ENCODE measurements around the gene SLC6A4.
A peak's percentile ranks its signal among the peaks of the same experiment; 100 is the strongest.

SLC6A4 gene

DNA sequence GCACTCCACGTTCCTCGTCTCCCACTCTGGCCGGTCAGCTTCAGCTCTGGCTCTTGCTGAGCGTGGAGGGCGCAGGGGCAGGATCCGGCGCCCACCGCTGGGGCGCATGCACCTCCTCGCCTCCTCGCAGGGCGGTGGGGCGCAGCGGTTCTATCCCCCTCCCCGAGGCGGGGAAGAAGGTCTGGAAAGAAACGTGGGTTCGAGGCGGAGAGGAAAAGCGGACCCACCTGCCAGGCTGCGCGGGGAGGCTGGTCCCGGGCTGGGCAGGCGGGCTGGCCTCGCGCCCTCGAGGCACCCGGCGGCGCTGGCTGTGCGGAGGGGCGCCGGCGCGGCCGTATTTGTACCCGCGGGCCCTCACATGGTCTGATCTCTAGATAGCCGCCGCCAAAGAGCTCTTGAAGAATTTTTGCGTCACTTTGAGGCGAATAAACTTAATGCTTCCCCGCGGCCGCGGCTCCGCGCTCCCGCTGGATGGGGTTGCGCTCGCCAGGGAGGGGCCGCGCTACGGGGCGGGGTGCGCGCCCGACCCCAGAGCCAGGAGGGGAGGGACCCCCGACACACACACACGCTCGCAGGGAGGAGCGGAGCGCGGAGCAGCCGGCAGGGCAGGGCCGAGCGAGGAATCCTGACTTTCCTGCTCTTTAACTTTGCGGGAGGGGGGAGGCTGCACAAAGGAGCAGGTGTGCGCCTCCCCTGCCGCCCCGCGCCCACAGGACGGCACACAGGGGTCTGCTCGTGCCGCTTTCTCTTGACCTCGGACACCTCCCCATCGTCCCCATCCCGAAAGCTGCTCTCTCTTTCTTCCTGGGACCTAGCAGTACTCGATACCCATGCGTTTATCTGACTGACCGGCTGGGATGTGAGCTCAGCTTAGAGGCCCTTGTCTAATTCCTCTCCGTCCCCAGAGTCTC, at the start of gene SLC6A4:
Gene SLC6A4, minus strand, starts transcription at position 312 of the 911 bp plus-strand sequence. CDS start 13,739 bp downstream, outside the sequence.
- peak; percentile 61 for DNase-seq (ENCODE audit: low spot score)

DNA sequence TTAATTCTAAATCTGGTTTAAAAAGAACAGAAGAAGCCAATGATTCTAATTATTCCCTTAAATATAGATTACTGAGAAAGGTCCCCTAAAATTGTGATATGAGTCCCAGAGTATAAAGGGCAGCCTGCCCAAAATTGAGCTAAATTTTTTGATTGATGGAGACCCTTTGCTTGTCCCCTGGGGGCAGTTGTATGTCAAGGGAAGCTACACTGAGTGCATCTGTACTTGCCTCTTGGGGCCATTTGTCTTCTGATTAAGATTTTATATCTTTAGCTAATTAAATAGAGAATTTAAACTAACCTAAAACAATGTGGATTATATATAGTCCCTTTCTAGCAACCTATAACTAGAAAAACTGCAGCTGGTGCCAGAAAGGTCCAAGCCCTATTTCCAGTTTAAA, 43.7 kb upstream of the SLC6A4 start:
- no peak for DNase-seq (ENCODE audit: low spot score)

DNA sequence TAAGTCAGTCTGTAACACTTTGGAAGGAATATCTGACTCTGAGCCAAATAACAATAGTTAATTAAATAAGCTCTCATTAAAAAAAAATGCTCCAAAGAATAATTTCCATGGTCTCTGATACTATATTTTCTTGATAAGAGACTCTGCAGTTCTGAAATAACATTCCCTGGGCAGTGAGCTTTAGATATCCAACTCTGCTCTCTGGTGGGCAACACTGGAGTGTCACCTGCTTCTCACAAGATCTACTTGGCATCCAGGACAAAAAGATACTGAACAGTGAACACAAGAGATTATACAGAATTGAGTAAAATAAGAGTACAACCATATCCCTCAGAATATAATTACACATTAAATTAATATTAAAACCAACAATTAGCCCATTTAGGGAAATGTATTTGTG, 42.5 kb upstream of the SLC6A4 start:
- peak; percentile 24 for DNase-seq (ENCODE audit: low spot score)

DNA sequence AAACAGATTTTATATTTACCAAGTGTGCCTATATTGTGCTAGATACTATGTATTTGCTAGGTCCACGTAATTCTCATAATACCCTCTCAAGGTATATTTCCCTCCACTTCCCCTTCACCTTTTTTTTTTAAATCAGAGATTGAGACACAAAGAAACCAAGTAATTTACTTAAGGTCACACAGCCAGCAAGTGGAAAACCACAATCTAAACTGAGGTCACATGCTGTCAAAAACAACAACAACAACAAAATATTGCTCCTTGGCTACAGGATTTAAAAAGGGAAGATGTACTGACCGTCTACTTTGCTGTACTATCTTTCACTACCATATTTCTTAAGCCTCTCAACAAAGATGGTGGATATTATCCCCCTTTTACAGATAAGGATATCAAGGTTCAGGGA, 40.4 kb upstream of the SLC6A4 start:
- no peak for DNase-seq (ENCODE audit: low spot score)

DNA sequence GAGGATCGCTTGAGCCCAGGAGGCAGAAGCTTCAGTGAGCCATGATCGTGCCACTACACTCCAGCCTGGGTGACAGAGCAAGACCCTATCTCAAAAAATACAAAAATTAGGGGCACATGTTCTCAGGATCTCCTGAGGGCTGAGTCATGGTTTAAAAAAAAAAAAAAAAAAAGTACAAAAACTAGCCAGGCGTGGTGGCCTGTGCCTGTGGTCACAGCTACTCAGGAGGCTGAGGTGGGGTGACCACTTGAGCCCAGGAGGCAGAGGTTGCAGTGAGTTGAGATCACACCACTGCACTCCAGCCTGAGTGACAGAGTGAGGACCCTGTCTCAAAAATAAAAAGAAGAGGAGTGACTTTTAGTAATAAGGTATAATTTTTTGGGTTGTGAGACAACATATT, 39.4 kb upstream of the SLC6A4 start:
- DNase-seq (ENCODE audit: low spot score): no peak

DNA sequence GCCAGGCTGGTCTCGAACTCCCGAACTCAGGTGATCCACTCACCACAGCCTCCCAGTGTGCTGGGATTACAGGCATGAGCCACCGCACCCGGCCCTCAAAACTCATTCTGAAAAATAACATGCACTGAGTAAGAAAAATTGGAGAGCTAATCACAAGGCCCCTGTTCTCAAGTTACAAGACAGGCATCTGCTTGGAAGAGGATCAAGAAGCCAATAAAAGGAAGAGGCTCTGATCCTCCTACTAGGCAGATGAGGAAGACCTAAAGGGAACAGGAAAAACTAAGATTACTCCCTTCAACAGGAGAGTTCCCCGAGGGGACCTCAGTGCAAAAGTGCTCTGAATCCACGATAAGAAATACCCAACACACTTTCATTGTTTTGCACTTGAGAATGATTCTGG, 37.9 kb upstream of the SLC6A4 start:
- no peak for DNase-seq (ENCODE audit: low spot score)

DNA sequence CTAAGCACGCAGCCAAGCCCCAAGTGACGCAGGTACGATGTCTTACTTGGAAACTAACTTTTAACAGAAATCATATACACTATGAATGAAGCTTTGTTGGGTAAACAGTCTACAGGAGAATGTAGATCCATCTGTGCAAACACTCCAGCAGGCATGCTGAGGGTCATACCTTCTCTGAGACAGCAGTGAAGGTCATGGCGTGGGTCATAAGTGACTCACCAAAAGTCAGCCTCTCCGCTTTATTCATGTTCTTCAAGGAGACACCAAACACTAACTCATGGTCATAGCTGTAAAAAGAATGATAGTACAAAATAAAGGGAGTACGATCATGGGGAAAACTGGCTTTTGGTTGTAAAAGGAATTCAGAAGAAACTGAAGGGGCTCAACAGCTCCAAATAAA, 35.6 kb upstream of the SLC6A4 start:
- no peak for DNase-seq (ENCODE audit: low spot score)

DNA sequence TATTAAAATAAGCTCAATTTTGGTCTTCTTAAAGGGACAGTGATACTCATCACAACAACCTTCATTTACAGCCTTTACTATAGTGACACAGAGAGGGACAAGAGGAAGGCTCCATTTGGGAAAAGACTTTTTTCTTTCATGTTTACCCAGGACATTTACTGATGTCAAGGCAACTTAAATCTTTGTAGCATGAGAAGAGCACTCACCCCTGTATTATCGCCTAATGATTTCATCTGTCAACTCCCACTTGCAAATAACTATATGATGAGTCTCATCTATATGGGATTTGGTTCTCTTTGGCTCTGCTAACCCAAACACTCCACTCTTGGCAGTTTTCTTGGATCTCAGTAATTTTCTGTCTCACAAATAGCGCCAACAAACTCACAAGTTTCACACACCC, 32.1 kb upstream of the SLC6A4 start:
- no peak for DNase-seq (ENCODE audit: low spot score)

DNA sequence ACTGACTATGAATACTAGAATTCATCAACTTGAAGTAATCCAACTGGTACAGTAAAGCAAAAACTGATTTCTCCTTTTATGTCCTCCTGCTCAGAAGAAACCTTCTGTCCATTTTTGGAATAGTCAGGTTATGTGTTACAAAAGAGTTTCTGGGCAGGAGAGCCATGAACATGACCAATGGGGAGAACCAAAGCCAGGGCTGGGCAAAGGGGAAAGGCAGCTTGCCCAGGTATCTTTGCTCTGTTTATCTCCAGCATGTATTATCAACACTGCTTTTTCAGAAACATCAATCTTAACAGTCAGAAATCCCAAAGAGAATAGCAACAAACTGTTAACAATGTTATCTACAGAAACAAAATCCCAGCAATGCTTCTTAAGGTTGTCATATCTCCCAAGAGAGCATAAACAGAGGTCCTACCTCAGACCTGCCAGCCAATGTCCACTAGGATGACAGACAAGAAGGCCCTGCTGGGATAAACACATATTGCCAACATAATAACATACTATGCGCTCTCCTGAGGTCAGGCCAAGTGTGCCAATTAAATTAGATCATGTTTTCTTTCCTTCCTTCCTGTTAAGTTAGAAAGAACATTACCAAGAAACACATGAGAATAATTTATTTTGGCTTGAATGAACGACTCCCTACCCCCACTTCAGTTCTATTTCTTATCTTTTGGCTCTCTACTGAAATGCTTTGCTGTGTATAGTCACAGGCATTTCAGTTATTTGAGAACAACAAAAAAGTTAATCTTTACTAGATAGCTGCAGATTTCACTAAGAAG, 28.2 kb upstream of the SLC6A4 start:
- no peak for DNase-seq (ENCODE audit: low spot score)

DNA sequence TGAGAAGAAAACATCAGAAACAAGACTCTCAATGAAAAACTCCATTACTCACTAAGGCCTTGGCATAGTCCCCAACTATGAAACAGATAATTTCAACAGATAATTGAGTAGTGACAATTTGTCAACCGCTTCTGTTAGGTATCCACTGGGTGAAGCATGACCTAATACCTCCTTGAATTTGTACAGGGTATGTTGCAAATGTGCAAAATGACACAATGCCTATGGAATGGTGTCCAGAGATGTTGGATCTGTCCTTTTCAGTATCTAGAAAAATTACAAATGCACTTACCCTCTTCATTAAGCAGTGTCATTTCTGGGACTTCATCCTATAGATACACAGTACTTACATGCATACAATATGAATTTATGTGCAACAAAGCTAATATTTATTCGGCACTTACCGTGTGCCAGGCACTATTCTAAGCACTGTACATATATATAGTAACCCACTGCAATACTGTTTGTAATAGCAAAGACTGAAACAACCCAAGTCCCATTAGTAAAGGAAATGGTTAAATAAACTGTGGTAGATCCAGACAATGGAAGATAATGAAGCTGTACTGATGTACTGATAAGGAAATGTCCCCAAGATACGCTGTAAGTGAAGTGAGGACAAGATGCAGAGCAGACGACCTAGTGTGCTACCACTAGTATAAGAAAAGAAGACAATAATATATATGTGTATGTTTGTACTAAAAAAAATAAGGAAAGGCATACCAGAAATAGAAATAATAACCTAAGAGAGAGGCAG, 21.4 kb upstream of the SLC6A4 start:
- DNase-seq (ENCODE audit: low spot score): peak; percentile 61

DNA sequence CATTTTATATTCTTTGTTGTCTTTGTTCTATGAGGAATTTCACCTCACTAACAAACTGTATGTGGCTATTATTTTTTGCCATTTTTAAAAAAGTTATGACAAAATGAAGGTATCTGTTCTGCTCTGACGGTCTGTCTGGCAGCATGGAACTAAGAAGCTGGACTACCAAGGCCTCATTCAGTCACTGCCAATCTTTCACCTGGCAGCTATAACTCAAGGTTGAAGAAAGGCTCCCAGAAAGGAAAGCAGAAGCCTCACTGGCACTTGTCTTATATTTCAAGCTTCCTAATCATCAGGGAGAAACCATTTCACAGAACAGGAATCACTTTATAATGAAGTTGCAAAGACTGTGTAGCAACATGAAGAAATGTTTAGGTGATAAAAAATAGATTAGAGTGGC, 18.7 kb upstream of the SLC6A4 start:
- DNase-seq (ENCODE audit: low spot score): no peak

DNA sequence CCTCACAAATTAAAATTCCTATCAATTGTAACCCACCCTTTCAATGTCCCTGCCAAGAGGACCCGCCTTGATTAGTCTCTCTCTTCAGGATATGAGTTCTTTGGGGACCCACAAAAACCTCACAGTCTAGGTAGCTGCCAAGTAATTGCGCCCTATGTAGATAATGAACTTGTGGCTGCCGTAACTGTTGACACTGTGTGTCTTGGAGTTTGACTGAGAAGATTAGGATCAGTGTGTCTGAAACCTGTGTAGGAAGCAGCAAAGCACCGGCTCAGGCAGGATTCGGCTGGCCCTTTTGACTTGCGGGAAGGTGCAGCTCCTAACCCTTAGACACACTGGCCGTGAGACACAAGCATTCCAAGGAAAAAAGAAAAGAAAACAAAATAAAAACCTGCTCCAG, 17.8 kb upstream of the SLC6A4 start:
- DNase-seq (ENCODE audit: low spot score): no peak

DNA sequence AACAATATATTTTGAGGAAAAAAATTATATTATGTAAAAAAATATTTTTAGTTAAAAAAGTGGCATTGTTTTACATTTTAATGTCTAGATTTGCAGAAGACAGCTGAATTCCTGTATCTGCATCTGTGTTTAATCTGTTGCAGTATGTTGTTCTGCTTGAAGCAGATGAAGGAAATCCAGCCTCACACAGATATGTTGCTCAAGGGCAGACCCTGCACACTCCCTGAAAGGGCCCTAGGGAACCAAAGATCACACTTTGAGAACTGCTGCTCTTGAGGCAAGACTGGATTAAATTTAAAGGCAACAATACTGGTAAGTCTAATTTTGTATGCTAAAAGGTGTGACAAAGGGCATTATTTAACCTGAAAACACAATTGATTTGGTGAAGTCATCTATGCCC, 16.4 kb upstream of the SLC6A4 start:
- no peak for DNase-seq (ENCODE audit: low spot score)

DNA sequence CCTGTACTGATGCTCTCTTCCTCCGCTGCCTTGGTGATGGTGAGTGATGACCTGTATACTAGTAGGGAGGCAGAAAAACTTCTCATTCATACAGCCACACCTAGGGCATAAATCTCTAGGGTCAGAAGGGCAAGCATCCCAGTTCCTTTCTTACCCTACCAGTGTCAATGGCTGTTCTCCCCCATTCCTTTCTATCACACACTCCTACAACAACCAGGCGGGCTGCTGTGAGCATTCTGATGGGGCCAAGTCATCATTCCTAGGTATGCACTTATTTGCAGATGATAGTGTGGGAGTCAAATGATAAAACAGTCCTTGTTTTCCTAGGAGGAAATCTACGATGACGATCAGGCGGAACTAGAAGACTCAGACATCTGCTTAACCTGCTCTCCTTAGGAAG, 14.0 kb upstream of the SLC6A4 start:
- DNase-seq (ENCODE audit: low spot score): no peak

DNA sequence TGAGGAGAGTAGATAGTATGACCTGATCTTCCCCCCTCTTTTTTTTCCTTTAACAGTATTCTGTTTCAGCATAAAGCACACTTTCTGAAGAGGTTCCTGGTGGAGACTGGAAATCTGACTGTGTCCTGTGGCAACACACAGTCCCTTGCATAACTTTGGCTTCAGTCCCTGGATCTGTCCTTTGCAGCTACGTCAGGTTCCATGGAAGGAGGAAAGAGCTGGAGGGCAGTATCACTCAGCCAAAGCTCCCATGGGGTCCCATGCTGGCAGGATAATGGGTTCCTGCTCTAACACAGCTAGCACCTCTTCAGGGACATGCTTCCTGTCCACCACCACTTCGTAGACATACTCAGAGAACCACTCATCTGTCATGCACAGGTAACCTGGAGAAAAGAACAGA, 13.3 kb upstream of the SLC6A4 start:
- DNase-seq (ENCODE audit: low spot score): no peak

DNA sequence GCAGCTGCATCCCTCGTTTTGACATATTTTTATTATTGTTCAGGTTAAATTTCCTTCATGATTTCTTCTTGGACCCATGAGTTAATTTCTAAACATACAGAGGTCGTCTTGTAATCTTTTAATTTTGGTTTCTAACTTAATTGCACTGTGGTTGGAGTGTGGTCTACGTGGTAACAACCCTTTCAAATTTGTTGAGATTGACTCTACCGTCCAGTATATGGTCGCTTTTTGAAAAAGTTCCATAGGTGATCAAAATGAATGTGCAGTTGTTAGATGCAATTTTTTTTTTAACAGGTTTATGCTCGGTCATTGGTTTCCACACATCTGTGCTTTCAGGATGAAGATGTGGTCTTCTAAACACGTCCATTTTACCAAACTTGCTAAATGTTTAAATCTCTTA, 11.0 kb upstream of the SLC6A4 start:
- no peak for DNase-seq (ENCODE audit: low spot score)

DNA sequence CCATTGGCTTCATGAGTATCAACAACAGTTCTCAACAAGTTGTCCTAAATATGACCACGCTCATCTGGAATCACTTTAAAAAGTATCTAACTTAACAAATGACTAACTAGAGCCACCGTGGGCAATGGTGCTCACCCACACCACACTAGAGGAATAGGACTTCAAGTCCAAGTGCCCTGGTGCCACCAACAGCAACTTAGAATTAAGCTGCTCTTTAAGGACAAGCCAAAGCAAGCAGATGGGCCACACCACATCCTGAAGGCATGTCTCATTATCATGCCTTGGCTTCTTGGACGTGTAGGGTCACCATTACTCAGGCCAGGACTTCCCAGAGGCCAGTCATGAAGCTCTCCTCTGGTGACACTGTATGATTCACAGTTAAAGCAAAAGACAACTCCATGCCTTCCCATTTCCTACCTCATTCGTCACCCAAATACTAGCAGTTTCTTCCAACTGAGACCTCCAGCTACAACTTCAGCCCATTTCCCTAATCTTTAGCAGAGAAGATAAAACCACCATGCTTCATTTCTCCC, 9.4 kb upstream of the SLC6A4 start:
- peak; percentile 81 for DNase-seq (ENCODE audit: low spot score)

DNA sequence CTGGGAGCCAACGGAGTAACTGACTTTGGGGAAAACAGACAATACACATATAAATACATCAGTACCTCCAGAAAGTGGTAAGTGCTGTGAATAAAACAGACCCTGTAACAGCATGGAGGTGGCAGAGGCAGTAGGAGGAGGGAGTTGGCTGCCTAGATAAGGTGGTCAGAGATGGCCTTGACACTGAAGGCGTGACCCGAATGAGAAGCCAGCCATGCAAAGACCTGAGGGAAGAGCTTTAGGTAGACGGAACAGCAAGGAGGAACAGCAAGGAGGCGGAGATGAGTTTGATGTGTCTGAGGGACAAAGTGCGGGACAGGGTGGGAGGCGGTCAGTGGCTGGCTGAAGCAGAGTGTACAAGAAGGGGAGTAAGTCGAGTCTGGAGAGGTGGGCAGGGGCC, 8.1 kb upstream of the SLC6A4 start:
- no peak for DNase-seq (ENCODE audit: low spot score)

DNA sequence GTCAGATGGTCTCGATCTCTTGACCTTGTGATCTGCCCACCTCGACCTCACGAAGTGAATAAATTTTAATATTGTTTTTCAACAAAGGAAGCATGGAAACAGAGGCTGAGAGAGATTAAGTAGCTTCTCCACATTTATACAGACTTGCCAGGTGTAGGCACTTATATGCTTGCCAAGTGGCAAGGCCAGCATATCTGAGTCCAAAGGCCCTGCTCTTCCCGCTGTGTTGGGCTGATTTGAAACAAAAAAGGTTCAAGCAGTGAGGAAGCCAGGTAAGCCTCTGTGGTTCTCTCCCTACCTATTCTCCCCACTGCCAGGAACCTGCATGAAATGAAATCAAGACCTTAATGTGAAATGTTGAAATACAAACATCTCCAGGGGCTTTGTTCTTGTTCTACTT, 7.5 kb upstream of the SLC6A4 start:
- DNase-seq (ENCODE audit: low spot score): no peak

DNA sequence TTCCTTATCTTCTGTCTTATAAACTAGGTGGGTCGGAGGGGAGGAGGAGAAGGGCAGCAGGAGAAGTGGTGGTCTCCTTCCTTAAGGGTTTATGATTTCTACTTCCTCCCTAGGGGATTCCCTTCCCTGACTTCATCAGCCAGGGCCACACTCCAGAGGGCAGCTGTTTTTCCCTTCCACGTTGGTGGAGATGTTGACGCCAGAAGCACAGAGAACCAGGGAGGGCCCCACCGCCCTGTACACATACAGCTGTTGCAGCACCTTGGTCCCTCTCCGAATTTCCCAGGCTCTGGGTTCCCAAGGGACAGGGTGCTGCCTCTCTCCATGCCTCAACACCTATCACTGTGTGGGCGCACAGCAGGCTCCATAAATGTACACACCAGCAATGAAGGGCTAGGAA, 5.6 kb upstream of the SLC6A4 start:
- no peak for DNase-seq (ENCODE audit: low spot score)

DNA sequence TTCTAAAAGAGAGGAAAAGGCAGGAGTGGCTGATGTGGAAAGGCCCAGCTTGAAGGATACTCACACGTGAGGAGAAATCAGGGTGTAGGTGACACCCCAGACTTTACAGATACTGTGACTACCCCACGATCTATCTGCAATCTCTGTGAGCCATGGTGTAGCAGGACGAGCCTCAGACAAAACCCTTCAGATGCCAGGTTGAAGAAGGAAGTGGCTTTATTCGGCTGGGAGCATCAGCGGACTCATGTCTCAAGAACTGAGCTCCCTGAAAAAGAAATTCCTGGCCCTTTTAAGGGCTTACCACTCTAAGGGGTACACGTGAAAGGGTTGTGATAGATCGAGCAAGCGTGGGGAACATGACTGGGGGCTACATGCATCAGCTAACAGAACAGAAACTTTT, 4.7 kb upstream of the SLC6A4 start:
- DNase-seq (ENCODE audit: low spot score): no peak

DNA sequence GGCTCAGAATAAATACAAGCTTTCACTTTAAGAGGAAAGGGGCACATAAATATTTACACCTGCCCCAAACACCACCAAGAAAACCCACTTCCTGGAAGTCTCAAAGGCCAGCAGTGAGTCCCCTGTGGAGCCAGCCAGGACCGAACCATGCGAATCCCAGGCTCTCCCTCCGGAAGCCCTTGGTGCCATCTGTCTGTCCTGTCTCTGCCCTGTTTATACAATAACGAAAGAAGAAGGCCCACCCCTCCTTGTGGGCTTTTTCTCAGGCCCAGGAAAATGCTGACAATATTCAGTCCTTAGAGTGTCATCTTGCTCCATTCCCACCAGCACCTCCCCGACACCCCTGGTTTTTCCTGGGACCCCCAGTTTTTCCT, 3.6 kb upstream of the SLC6A4 start:
- no peak for DNase-seq (ENCODE audit: low spot score)

Measured in AG20443 (cell line).